ENCODE measurements around the gene SLC44A4. TPM values are rescaled to one million over a fixed set of nuclear protein-coding genes. Genes with fewer than 3 reads are reported as not detected.
"Not testable (repeated sequence)": the region's sequence is repeated elsewhere in the genome, so short reads cannot be mapped to it uniquely, and the experiment has no call there.

SLC44A4 gene
- total and polyA plus RNA-seq, 5 donors, result 0.05 TPM; not detected in 4

GRCh38 chr6:31826793-31827285 lies 52.0 kb downstream of the SLC44A4 start:
- no peaks in the 10 kb centered on the region for H3K9me3 ChIP-seq (ENCODE audit: control insufficient read depth, low read length)
- WGBS, result 0% methylated on average over 13 of the region's 13 CpGs
- H3K27me3 ChIP-seq (ENCODE audit: control insufficient read depth, insufficient read depth), result no peaks in the 10 kb centered on the region
- intact Hi-C loops (cut with DNase I), result loop anchor here in 1 of 4 donors (2.0 kb wide), 1 partner anchor 98 kb away; the partner anchor contains the start of gene DDAH2
- H3K27ac ChIP-seq (ENCODE audit: low read length), result peak overlapping the region; percentile 98
- H3K4me3 ChIP-seq (ENCODE audit: low read length), result peak overlapping the region; percentile 47
- peak; percentile 74 to 77 for ATAC-seq
- peaks cover 5% of the 10 kb centered on the region for H3K4me1 ChIP-seq (ENCODE audit: control insufficient read depth, insufficient read depth, low read length)
- peak; percentile 93 to 96 (median 95) for DNase-seq

- Histone ChIP-seq H3K27ac (ENCODE audit: low read length) (no peak overlapping the region), H3K4me1 (ENCODE audit: control insufficient read depth, insufficient read depth, low read length) (peaks cover 5% of the 10 kb centered on the region), H3K27me3 (ENCODE audit: control insufficient read depth, insufficient read depth) (no peaks in the 10 kb centered on the region), H3K9me3 (ENCODE audit: control insufficient read depth, low read length) (no peaks in the 10 kb centered on the region), H3K4me3 (ENCODE audit: low read length) (no peak overlapping the region)
- ATAC-seq (no peak), DNase-seq (no peak)
- intact Hi-C loops (cut with DNase I), result no loop called here
- 69% methylated on average over 4 of the region's 4 CpGs for WGBS
Measured at GRCh38 chr6:31825553-31825952, 53.2 kb downstream of the SLC44A4 start.

- H3K27ac ChIP-seq (ENCODE audit: low read length); H3K4me1 ChIP-seq (ENCODE audit: control insufficient read depth, insufficient read depth, low read length); H3K27me3 ChIP-seq (ENCODE audit: control insufficient read depth, insufficient read depth); intact Hi-C loops (cut with DNase I); H3K4me3 ChIP-seq (ENCODE audit: low read length); H3K9me3 ChIP-seq (ENCODE audit: control insufficient read depth, low read length); ATAC-seq: not testable (repeated sequence)
- 85% methylated on average over 9 of the region's 9 CpGs for WGBS
- peak in 1 of 3 donors; percentile 17 for DNase-seq
Measured at GRCh38 chr6:31823592-31824196, 55.1 kb downstream of the SLC44A4 start.

- Histone ChIP-seq H3K9me3 (ENCODE audit: control insufficient read depth, low read length) (no peaks in the 10 kb centered on the region), H3K27ac (ENCODE audit: low read length) (peak overlapping the region; percentile 100), H3K4me1 (ENCODE audit: control insufficient read depth, insufficient read depth, low read length) (peaks cover 5% of the 10 kb centered on the region), H3K4me3 (ENCODE audit: low read length) (peak overlapping the region; percentile 60), H3K27me3 (ENCODE audit: control insufficient read depth, insufficient read depth) (no peaks in the 10 kb centered on the region)
- intact Hi-C loops (cut with DNase I), result no loop called here
- ATAC-seq (peak; percentile 73 to 79), DNase-seq (peak; percentile 88 to 92 (median 91))
- 1% methylated on average over 24 of the region's 25 CpGs for WGBS
Measured at GRCh38 chr6:31822036-31822821, 56.6 kb downstream of the SLC44A4 start.

GRCh38 chr6:31821301-31822035 lies 57.3 kb downstream of the SLC44A4 start:
- intact Hi-C loops (cut with DNase I), result no loop called here
- H3K9me3 ChIP-seq (ENCODE audit: control insufficient read depth, low read length), result no peaks in the 10 kb centered on the region
- DNase-seq, result peak; percentile 87 to 93 (median 91)
- peak; percentile 65 to 68 for ATAC-seq
- H3K27ac ChIP-seq (ENCODE audit: low read length), result peak overlapping the region; percentile 96
- no peaks in the 10 kb centered on the region for H3K27me3 ChIP-seq (ENCODE audit: control insufficient read depth, insufficient read depth)
- WGBS, result 4% methylated on average over 39 of the region's 39 CpGs
- H3K4me1 ChIP-seq (ENCODE audit: control insufficient read depth, insufficient read depth, low read length), result peaks cover 4% of the 10 kb centered on the region
- H3K4me3 ChIP-seq (ENCODE audit: low read length), result peak overlapping the region; percentile 60

DNA sequence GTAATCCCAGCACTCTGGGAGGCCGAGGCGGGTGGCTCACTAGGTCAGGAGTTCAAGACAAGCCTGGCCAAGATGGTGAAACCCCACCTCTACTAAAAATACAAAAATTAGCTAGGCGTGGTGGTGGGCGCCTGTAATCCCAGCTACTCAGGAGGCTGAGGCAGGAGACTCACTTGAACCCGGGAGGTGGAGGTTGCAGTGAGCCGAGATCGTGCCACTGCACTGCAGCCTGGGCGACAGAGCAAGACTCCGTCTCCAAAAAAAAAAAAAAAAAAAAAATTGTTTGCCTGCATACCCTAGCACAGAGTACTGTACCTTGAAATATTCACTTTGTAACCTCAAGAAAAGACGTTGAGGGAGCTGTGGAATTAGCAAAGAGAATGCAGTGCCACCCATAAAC lies 58.4 kb downstream of the SLC44A4 start:
- WGBS, result 94% methylated on average over 10 of the region's 10 CpGs
- ATAC-seq; H3K4me3 ChIP-seq (ENCODE audit: low read length); DNase-seq; H3K27me3 ChIP-seq (ENCODE audit: control insufficient read depth, insufficient read depth); H3K4me1 ChIP-seq (ENCODE audit: control insufficient read depth, insufficient read depth, low read length); H3K27ac ChIP-seq (ENCODE audit: low read length); intact Hi-C loops (cut with DNase I); H3K9me3 ChIP-seq (ENCODE audit: control insufficient read depth, low read length): not testable (repeated sequence)

DNA sequence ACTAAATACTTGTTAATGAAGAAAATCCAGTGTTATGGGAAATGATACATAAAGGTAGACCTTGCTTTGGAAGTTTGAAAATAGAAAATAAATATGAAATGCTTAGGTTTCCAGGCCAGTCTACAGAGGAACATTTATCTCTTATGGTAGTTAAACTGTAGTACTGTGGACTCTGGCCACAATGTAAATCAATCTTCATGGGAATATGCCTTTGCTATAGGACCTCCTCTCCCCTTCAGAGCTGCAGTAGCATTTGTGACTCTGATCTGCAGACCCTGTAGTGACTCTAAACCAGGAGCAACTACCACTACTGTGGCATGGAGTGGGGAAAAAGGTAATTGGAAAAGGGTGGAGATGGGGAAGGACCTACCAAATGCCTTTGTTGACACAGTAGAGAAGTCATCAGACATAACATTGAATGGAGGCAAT lies 58.9 kb downstream of the SLC44A4 start:
- peak overlapping the region; percentile 97 for H3K27ac ChIP-seq (ENCODE audit: low read length)

DNA sequence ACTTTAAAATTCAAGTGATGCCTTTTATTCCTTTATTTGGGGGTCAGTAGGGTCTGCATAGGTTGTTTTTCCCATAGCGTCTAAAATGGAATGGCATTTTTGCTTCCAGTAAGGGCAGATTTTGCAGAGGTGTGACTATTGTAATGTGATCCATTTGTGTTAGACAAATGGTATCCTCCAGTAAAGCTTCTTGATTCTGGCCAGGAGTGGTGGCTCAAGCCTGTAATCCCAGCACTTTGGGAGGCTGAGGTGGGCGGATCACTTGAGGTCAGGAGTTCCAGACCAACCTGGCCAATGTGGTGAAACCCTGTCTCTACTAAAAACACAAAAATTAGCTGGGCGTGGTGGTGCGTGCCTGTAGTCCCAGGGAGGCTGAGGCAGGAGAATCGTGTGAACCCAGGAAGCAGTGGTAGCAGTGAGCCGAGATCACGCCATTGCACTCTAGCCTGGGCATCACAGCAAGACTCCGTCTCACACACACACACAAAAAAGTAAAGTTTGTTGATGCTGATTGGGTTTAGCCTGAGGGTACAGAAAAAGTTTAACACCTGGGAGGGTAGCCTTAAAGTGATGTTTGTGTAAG lies 60.8 kb downstream of the SLC44A4 start:
- WGBS, result 39% methylated on average over 8 of the region's 8 CpGs
- peak overlapping the region; percentile 89 for H3K4me3 ChIP-seq (ENCODE audit: low read length)
- DNase-seq; H3K4me1 ChIP-seq (ENCODE audit: control insufficient read depth, insufficient read depth, low read length); ATAC-seq; H3K9me3 ChIP-seq (ENCODE audit: control insufficient read depth, low read length); intact Hi-C loops (cut with DNase I); H3K27me3 ChIP-seq (ENCODE audit: control insufficient read depth, insufficient read depth): not testable (repeated sequence)
- H3K27ac ChIP-seq (ENCODE audit: low read length), result peak overlapping the region; percentile 70

More for the DNA sequence above, 58.9 kb downstream of the SLC44A4 start:
- no peaks in the 10 kb centered on the region for H3K27me3 ChIP-seq (ENCODE audit: control insufficient read depth, insufficient read depth)
- DNase-seq (no peak), ATAC-seq (no peak)
- intact Hi-C loops (cut with DNase I), result no loop called here
- no peak overlapping the region for H3K4me3 ChIP-seq (ENCODE audit: low read length)
- no peaks in the 10 kb centered on the region for H3K4me1 ChIP-seq (ENCODE audit: control insufficient read depth, insufficient read depth, low read length)
- H3K9me3 ChIP-seq (ENCODE audit: control insufficient read depth, low read length), result no peaks in the 10 kb centered on the region

GRCh38 chr6:31817133-31817928 lies 61.5 kb downstream of the SLC44A4 start:
- H3K27me3 ChIP-seq (ENCODE audit: control insufficient read depth, insufficient read depth); H3K9me3 ChIP-seq (ENCODE audit: control insufficient read depth, low read length); H3K4me1 ChIP-seq (ENCODE audit: control insufficient read depth, insufficient read depth, low read length); ATAC-seq; intact Hi-C loops (cut with DNase I): not testable (repeated sequence)
- 18% methylated on average over 15 of the region's 37 CpGs for WGBS
- Histone ChIP-seq H3K4me3 (ENCODE audit: low read length) (peak overlapping the region; percentile 89), H3K27ac (ENCODE audit: low read length) (peak overlapping the region; percentile 43)
- peak in 2 of 3 donors; percentile 66 to 67 for DNase-seq

All from right cardiac atrium (tissue), 5 donors.